Stimulated activated CD4-positive, alpha-beta T cell treated with anti-CD3 and anti-CD28 coated beads, TNF-alpha, amount 100 ng/mL, for 4 hours (primary cell): ENCODE results near the gene PLAAT4.
"Not testable (repeated sequence)": the region's sequence is repeated elsewhere in the genome, so short reads cannot be mapped to it uniquely, and the experiment has no call there.

Experiments used
- DNase-seq, 3 experiments: peaks; one replicate each; pipeline ENCODE4 v3.0.0-alpha.2; 2020; ENCODE audit warnings: low read depth in 3 of 3

Gene PLAAT4

GRCh38 chr11:63511048-63511748 is 25.4 kb upstream of the PLAAT4 start:
- DNase-seq: no peak

- DNase-seq: no peak
Measured at GRCh38 chr11:63512816-63513215, 23.8 kb upstream of the PLAAT4 start.

GRCh38 chr11:63516109-63516508 is 20.5 kb upstream of the PLAAT4 start:
- no peak for DNase-seq

DNA sequence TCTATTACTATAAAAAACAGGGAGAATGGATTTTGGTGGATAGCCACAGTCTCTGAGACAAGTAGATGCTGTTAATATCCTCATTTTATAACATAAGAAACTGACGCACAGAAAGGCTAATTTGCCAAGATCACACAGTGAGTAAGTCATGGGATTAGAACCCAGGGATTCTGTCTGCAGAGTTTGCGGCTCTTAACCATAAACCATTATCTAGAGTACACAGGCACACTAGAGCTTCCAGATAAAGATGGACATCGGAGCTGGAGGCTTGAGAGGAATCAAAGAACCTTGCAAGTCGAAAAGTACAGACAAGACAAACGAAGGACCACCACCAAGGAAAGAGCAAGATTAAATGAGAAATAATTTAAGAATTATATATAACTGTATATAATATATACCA is 19.5 kb upstream of the PLAAT4 start:
- DNase-seq: no peak

GRCh38 chr11:63518548-63518947 is 18.1 kb upstream of the PLAAT4 start:
- no peak for DNase-seq

DNA sequence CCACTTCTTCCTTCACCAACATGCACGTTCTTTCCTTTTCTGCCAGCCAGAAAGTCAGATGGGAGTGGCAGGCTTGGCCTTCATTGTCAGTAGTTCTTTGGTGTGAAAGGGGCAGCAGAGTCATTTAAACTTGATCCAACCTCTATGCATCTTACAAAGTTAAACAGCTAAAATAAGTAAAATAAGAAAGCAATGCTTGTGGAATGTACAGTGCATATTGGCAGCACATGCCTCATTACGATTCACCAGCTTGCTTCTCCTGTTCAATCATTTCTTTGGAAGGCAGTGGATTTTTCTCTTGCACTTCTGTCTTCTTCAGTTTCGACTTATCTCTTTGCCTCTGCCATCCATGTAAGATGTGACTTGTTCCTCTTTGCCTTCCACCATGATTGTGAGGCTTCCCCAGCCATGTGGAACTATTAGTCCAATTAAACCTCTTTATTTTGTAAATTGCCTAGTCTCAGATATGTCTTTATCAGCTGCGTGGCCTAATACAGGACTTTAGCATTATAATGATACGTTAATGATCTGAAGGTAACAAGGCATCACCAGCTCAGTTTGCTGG is 15.9 kb upstream of the PLAAT4 start:
- DNase-seq: no peak

GRCh38 chr11:63521896-63522295 is 14.7 kb upstream of the PLAAT4 start:
- no peak for DNase-seq

GRCh38 chr11:63523151-63523550 is 13.5 kb upstream of the PLAAT4 start:
- DNase-seq: no peak

- DNase-seq: no peak
Measured at GRCh38 chr11:63527667-63528066, 8.9 kb upstream of the PLAAT4 start.

DNA sequence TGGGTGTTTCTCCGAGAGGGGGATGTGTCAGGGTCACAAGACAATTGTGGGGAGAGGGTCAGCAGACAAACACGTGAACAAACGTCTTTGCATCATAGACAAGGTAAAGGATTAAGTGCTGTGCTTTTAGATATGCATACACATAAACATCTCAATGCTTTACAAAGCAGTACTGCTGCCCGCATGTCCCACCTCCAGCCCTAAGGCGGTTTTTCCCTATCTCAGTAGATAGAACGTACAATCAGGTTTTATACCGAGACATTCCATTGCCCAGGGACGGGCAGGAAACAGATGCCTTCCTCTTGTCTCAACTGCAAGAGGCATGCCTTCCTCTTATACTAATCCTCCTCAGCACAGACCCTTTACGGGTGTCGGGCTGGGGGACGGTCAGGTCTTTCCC is 8.5 kb upstream of the PLAAT4 start:
- not testable (repeated sequence) for DNase-seq

DNA sequence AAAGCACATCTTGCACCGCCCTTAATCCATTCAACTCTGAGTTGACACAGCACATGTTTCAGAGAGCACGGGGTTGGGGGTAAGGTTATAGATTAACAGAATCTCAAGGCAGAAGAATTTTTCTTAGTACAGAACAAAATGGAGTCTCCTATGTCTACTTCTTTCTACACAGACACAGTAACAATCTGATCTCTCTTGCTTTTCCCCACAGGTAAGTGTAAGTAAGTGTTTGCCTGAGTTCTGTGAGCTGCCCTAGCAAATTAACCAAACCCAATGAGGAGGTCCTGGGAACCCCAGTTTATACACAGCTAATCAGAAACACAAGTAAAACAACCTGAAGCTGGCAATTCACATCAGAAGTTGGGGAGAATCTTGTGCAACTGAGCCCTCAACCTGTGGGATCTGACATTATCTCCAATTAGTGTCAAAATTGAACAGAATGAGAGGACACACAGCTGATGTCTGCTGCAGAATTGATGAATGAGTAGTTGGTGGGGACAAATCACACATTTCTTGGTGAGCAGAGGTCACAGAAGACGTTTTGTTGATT is 7.8 kb upstream of the PLAAT4 start:
- not testable (repeated sequence) for DNase-seq

DNA sequence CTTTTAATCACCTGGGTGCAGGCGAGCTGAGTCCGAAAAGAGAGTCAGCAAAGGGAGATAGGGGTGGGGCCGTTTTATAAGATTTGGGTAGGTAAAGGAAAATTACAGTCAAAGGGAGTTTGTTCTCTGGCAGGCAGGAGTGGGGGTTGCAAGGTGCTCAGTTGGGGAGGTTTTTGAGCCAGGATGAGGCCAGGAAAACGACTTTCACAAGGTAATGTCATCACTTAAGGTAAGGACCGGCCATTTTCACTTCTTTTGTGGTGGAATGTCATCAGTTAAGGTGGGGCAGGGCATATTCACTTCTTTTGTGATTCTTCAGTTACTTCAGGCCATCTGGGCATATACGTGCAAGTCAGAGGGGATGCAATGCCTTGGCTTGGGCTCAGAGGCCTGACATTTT is 7.2 kb upstream of the PLAAT4 start:
- DNase-seq: not testable (repeated sequence)

GRCh38 chr11:63530021-63530420 is 6.6 kb upstream of the PLAAT4 start:
- no peak for DNase-seq

- peak in 1 of 3 experiments; percentile 28 for DNase-seq
Measured at GRCh38 chr11:63531074-63531792, 5.4 kb upstream of the PLAAT4 start.

DNA sequence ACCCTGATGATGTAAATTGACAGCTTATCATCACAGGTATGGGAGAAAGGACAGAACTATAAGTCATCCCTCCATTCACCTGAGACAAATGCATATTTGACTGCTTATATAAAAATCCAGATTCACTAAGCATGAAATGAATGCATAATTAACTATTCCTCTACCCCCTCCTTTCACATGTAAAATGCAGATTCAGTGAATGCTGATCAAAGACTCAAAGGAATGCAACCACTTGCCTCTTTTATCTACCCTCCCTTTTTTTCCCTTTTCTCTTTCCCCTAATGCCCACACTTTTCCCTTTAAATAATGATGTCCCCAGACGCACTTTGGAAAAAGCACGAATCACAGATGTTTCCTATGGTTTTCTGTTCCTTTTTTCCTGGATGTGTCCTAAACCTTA is 4.5 kb upstream of the PLAAT4 start:
- no peak for DNase-seq

- no peak for DNase-seq
Measured at GRCh38 chr11:63532799-63533475, 3.7 kb upstream of the PLAAT4 start.

GRCh38 chr11:63534076-63534475 is 2.5 kb upstream of the PLAAT4 start:
- no peak for DNase-seq

GRCh38 chr11:63534895-63535461 is 1.6 kb upstream of the PLAAT4 start:
- DNase-seq: no peak

- no peak for DNase-seq
Measured at GRCh38 chr11:63535734-63536133, 874 bp upstream of the PLAAT4 start.

DNA sequence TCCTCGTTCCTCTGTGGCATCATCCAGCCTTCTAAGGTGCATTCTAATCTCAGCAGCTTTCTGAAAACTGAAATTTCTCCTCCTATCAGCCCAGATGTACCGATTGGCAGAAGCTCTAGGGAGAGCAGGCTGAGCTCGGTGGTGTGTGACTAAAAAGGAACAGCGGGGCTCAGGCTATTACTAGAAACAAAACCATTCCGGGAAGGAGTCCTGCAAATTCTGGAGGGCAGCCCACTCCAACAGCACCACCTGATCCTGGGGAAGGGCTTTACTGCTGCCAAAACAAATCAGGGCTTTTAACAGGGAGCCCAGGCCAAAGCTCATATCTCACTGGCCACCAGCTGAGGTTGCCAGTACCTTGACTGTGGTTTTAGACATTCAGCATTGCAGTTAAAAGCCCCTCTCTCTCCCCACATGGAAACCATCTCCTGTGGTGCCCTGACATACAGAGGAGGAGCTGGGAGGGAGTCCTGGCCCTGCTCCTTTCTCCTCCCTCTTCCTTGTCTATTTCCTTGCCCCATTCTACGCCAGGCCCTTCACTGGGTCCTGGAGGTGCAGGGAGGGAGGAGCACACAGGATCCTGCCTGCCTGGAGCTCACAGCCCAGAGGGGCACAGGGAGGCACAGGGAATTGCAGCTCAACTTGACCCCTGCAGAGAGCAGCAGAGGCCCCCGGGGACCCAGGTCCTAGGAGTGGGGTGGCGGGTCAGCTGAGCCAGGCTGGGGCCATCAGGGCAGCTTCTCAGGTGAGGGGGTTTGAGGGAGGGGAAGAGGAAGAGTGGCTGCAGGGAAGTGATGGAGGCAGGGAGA is 889 bp downstream of the PLAAT4 start:
- no peak for DNase-seq

GRCh38 chr11:63542506-63542905 is 5.9 kb downstream of the PLAAT4 start:
- DNase-seq: not testable (repeated sequence)
